ENCODE results near the gene SERP2.

GRCh38 chr13:44371421-44371820 is 2.2 kb upstream of the SERP2 start:
- TF ChIP-seq CTCF (IDR thresholded peaks at IDR 0.05 in 8 of 11, conservative IDR thresholded peaks at IDR 0.05 in 3 of 11) (no peak), POLR2A (IDR thresholded peaks at IDR 0.05) (no peak), POLR2AphosphoS5 (IDR thresholded peaks at IDR 0.05) (no peak)

Data from spleen (tissue), 7 donors.